RWPE2 (cell line): ENCODE results near the gene LAP3.

Experiments used
- ATAC-seq: fragments of 200-7000 bp; cut with Tn5 transposase; 3 replicates; pipeline ENCODE4 v1.9.1; 2021; ENCODE audit warnings: low read depth
- DNase-seq: peaks from one replicate; pipeline ENCODE4 v3.0.0-alpha.2; 2020; ENCODE audit warnings: low spot score
- H3K27ac ChIP-seq: fragments of 450-650 bp; 2 replicates; pipeline ENCODE4 v1.5.1; 2017; ENCODE audit warnings: mild to moderate bottlenecking; ENCODE audit not compliant: poor library complexity, severe bottlenecking
- H3K27me3 ChIP-seq: fragments of 250-450 bp; sonication (Bioruptor Pico); 2 replicates; pipeline ENCODE4 v1.5.1; 2021; ENCODE audit warnings: mild to moderate bottlenecking, moderate library complexity; ENCODE audit not compliant: insufficient read depth, poor library complexity, severe bottlenecking
- H3K36me3 ChIP-seq: fragments of 250-450 bp; sonication (Bioruptor Pico); 2 replicates; pipeline ENCODE4 v1.5.1; 2020; ENCODE audit warnings: low read depth, mild to moderate bottlenecking, moderate library complexity
- H3K4me1 ChIP-seq: fragments of 250-450 bp; sonication (Bioruptor Pico); 2 replicates; pipeline ENCODE4 v1.5.1; 2021; ENCODE audit warnings: mild to moderate bottlenecking, moderate library complexity; ENCODE audit not compliant: insufficient read depth, poor library complexity, severe bottlenecking
- H3K4me3 ChIP-seq: fragments of 250-450 bp; sonication (Bioruptor Pico); 2 replicates; pipeline ENCODE4 v1.5.1; 2021; ENCODE audit warnings: mild to moderate bottlenecking, moderate library complexity; ENCODE audit not compliant: severe bottlenecking
- H3K9me3 ChIP-seq: fragments of 250-450 bp; sonication (Bioruptor Pico); 2 replicates; pipeline ENCODE4 v1.5.1; 2021; ENCODE audit warnings: mild to moderate bottlenecking, moderate library complexity; ENCODE audit not compliant: severe bottlenecking
- TF ChIP-seq, protein P1 (sequence below): fragments of 450-650 bp; IDR thresholded peaks from one replicate; pipeline ENCODE4 v1.5.1; 2017; ENCODE audit warnings: mild to moderate bottlenecking, moderate library complexity; ENCODE audit not compliant: poor library complexity, severe bottlenecking

LAP3 gene

DNA sequence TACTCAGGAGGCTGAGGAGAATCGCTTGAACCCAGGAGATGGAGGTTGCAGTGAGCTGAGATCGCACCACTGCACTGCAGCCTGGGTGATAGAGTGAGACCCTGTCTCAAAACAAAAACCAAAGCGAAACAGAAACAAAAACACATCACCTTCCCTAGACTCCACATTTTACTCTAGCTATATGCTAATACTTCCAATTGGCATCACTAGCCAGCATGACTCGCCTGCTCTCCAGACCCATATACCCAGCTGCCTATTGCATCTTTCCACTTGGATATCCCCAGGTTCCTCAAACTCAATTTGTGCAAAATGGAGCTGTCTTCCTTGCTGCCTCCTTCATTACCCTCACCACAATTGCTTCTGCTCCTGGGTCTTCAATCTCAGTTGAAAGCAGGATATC is 22.4 kb upstream of the LAP3 start:
- ATAC-seq, result no peak
- H3K27me3 ChIP-seq, result peaks cover 4% of the 10 kb centered on the region
- H3K36me3 ChIP-seq, result no peaks in the 10 kb centered on the region
- no peak overlapping the region for H3K27ac ChIP-seq
- no peaks in the 10 kb centered on the region for H3K4me1 ChIP-seq
- TF ChIP-seq, protein P1, sequence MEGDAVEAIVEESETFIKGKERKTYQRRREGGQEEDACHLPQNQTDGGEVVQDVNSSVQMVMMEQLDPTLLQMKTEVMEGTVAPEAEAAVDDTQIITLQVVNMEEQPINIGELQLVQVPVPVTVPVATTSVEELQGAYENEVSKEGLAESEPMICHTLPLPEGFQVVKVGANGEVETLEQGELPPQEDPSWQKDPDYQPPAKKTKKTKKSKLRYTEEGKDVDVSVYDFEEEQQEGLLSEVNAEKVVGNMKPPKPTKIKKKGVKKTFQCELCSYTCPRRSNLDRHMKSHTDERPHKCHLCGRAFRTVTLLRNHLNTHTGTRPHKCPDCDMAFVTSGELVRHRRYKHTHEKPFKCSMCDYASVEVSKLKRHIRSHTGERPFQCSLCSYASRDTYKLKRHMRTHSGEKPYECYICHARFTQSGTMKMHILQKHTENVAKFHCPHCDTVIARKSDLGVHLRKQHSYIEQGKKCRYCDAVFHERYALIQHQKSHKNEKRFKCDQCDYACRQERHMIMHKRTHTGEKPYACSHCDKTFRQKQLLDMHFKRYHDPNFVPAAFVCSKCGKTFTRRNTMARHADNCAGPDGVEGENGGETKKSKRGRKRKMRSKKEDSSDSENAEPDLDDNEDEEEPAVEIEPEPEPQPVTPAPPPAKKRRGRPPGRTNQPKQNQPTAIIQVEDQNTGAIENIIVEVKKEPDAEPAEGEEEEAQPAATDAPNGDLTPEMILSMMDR, result no peak
- no peaks in the 10 kb centered on the region for H3K9me3 ChIP-seq
- no peak for DNase-seq
- H3K4me3 ChIP-seq, result no peak overlapping the region

DNA sequence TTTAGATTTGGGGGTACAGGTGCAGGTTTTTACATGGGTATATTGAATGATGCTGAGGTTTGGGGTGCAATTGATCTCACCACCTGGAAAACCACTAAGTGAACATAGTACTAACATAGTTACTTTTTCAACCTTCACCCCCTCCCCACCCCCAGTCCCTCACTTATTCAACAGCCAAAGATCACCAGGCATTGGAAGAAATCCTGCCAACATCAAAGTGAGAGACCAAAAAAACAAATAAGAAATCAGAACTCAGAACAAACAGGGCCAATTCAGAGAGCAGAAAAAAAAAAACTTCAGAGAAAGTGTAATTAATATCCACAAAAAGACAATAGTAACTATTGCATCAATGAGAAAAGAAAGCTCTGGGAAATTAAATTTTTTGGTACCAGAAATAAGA is 20.5 kb upstream of the LAP3 start:
- H3K27ac ChIP-seq, result no peak overlapping the region
- no peaks in the 10 kb centered on the region for H3K9me3 ChIP-seq
- no peak for ATAC-seq
- H3K27me3 ChIP-seq, result peaks cover 4% of the 10 kb centered on the region
- no peak overlapping the region for H3K4me3 ChIP-seq
- TF ChIP-seq, protein P1, result no peak
- DNase-seq, result no peak
- H3K36me3 ChIP-seq, result no peaks in the 10 kb centered on the region
- H3K4me1 ChIP-seq, result no peaks in the 10 kb centered on the region

DNA sequence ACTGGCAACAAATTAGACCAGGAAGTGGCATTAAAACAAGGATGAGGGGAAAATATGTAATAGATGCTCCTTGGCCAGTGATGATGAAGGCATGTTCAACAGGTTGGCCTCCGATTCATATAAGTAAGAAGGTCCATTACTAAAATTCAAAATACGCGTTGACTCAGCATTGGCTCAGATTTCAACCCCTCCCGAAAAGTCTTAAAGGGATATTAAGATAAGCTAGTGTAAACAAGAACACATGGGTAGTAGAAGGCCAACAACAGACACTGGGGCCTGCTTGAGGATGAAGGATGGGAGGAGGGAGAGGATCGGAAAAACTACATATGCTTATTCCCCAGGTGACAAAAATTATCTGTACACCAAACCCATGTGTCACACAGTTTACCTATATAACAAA is 19.1 kb upstream of the LAP3 start:
- Histone ChIP-seq H3K27me3 (peaks cover 4% of the 10 kb centered on the region), H3K4me3 (no peak overlapping the region), H3K4me1 (no peaks in the 10 kb centered on the region), H3K36me3 (no peaks in the 10 kb centered on the region), H3K27ac (no peak overlapping the region), H3K9me3 (no peaks in the 10 kb centered on the region)
- ATAC-seq (no peak), DNase-seq (no peak)
- TF ChIP-seq, protein P1, result no peak

DNA sequence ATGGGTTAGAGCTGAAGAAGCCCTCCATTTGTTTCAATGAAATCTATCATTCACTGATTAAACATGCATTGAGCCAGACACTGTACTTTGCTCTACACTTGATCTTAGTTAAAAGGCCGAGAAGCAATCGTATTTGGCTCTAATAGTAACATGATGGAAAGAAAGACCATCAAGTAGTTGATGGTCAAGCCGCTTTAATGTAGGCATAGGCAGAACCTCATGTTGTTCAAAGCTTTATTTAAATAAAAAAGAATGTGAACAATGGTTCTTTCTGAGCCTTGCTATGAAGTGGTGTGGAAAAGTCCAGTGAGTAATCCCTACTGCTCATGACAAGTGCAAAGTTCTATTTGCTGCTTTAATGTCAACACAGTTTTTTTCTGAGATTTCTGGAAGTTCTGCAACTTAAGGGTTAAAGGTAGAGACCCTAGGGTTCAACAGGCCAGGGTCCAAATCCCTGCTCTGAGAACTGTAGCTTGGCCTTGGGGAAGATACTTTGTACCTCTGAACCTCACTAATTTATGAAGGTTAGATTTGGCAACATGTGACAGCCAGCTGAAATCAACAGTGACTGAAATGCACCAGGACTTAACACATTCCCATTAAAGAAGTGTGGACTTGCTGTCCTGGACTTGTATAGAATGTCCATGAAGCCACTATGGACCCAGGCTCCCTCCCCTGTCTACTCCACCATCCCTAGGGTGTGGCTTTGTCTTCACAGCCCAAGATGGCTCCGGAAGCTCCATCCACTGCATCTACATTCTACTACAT is 17.9 kb upstream of the LAP3 start:
- ATAC-seq (no peak), DNase-seq (no peak)
- Histone ChIP-seq H3K4me3 (no peak overlapping the region), H3K4me1 (no peaks in the 10 kb centered on the region), H3K9me3 (no peaks in the 10 kb centered on the region), H3K36me3 (no peaks in the 10 kb centered on the region), H3K27ac (no peak overlapping the region), H3K27me3 (peaks cover 4% of the 10 kb centered on the region)
- TF ChIP-seq, protein P1, result no peak

DNA sequence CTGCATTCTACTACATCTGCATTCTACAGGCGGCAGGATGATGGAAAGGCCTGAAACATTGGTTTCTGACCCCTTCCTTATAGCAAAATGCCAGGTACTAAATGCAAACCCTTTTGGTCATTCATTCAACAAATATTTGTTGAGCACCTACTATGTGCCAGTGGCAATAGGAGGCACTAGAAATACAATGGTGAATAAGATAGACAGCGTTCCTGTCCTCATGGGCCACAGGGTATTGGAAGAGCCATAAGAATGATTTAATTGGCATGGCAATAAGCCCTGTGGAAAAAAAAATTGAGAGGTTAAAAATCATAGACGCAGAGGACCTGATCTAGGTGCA is 17.3 kb upstream of the LAP3 start:
- TF ChIP-seq, protein P1, result no peak
- peaks cover 4% of the 10 kb centered on the region for H3K27me3 ChIP-seq
- H3K9me3 ChIP-seq, result no peaks in the 10 kb centered on the region
- H3K4me3 ChIP-seq, result no peak overlapping the region
- DNase-seq (no peak), ATAC-seq (no peak)
- H3K36me3 ChIP-seq, result no peaks in the 10 kb centered on the region
- H3K4me1 ChIP-seq, result no peaks in the 10 kb centered on the region
- H3K27ac ChIP-seq, result no peak overlapping the region
